ENCODE measurements around the gene UGGT2.

Gene UGGT2

GRCh38 chr13:96091164-96092117, 38.2 kb upstream of the UGGT2 start:
- no peak overlapping the region for H3K4me2 ChIP-seq (ENCODE audit: low read length)
- H3K4me3 ChIP-seq (ENCODE audit: low read length): no peak overlapping the region
- H4K20me1 ChIP-seq (ENCODE audit: insufficient read depth, low read length): no peaks in the 10 kb centered on the region
- H3K4me1 ChIP-seq (ENCODE audit: low read length): no peaks in the 10 kb centered on the region
- no peaks in the 10 kb centered on the region for H3K9me3 ChIP-seq (ENCODE audit: insufficient read depth, low read length)
- no peaks in the 10 kb centered on the region for H3K79me2 ChIP-seq (ENCODE audit: low read length)
- H3K27ac ChIP-seq (ENCODE audit: low read length): no peak overlapping the region
- H3K27me3 ChIP-seq (ENCODE audit: low read depth, low read length): peaks cover 11% of the 10 kb centered on the region; the same call in 1 of the 2 replicates
- H2AFZ ChIP-seq (ENCODE audit: low read depth, low read length): no peak overlapping the region
- TF ChIP-seq CTCF (IDR thresholded peaks at IDR 0.05; ENCODE audit: low read depth, low read length) (no peak), EZH2phosphoT487 (IDR thresholded peaks at IDR 0.05; ENCODE audit: low read depth) (no peak)
- no peak overlapping the region for H3K9ac ChIP-seq (ENCODE audit: low read length)
- no peaks in the 10 kb centered on the region for H3K36me3 ChIP-seq (replicated peaks; ENCODE audit: low read depth, low read length)

GRCh38 chr13:96090240-96091101, 37.3 kb upstream of the UGGT2 start:
- Histone ChIP-seq H3K79me2 (ENCODE audit: low read length) (no peaks in the 10 kb centered on the region), H3K9me3 (ENCODE audit: insufficient read depth, low read length) (no peaks in the 10 kb centered on the region), H4K20me1 (ENCODE audit: insufficient read depth, low read length) (no peaks in the 10 kb centered on the region), H3K27ac (ENCODE audit: low read length) (no peak overlapping the region), H2AFZ (ENCODE audit: low read depth, low read length) (no peak overlapping the region), H3K4me2 (ENCODE audit: low read length) (no peak overlapping the region), H3K4me1 (ENCODE audit: low read length) (no peaks in the 10 kb centered on the region), H3K27me3 (ENCODE audit: low read depth, low read length) (peaks cover 11% of the 10 kb centered on the region; the same call in 1 of the 2 replicates), H3K9ac (ENCODE audit: low read length) (no peak overlapping the region), H3K36me3 (replicated peaks; ENCODE audit: low read depth, low read length) (no peaks in the 10 kb centered on the region), H3K4me3 (ENCODE audit: low read length) (no peak overlapping the region)
- TF ChIP-seq CTCF (IDR thresholded peaks at IDR 0.05; ENCODE audit: low read depth, low read length): no peak
- TF ChIP-seq EZH2phosphoT487 (IDR thresholded peaks at IDR 0.05; ENCODE audit: low read depth): no peak

GRCh38 chr13:96089749-96090239, 36.6 kb upstream of the UGGT2 start, which contains the start of gene HS6ST3:
Gene HS6ST3 (plus strand): TSS chr13:96090107.
- Histone ChIP-seq H3K27ac (ENCODE audit: low read length) (no peak within 1 kb of the TSS), H2AFZ (ENCODE audit: low read depth, low read length) (no peak within 1 kb of the TSS)

More at GRCh38 chr13:96089749-96090239, 36.6 kb upstream of the UGGT2 start, which contains the start of gene HS6ST3:
- H3K36me3 ChIP-seq (replicated peaks; ENCODE audit: low read depth, low read length): no peaks in the 10 kb centered on the region
- H3K4me3 ChIP-seq (ENCODE audit: low read length): no peak within 1 kb of the TSS
- H4K20me1 ChIP-seq (ENCODE audit: insufficient read depth, low read length): no peaks in the 10 kb centered on the region
- peaks cover 11% of the 10 kb centered on the region; the same call in 1 of the 2 replicates for H3K27me3 ChIP-seq (ENCODE audit: low read depth, low read length)
- no peaks in the 10 kb centered on the region for H3K79me2 ChIP-seq (ENCODE audit: low read length)
- no peak within 1 kb of the TSS for H3K4me2 ChIP-seq (ENCODE audit: low read length)
- TF ChIP-seq CTCF (IDR thresholded peaks at IDR 0.05; ENCODE audit: low read depth, low read length): no peak
- no peak for TF ChIP-seq EZH2phosphoT487 (IDR thresholded peaks at IDR 0.05; ENCODE audit: low read depth)
- no peaks in the 10 kb centered on the region for H3K9me3 ChIP-seq (ENCODE audit: insufficient read depth, low read length)
- H3K4me1 ChIP-seq (ENCODE audit: low read length): no peaks in the 10 kb centered on the region; the same call in 1 of the 2 replicates
- no peak within 1 kb of the TSS for H3K9ac ChIP-seq (ENCODE audit: low read length)
